Measurements from ENCODE around the gene FOXF1. TPM values are rescaled to one million over a fixed set of nuclear protein-coding genes. Genes with fewer than 3 reads are reported as not detected.
A peak's percentile ranks its signal among the peaks of the same experiment; 100 is the strongest.

FOXF1 gene
- total RNA-seq, 1 donor from 2014 or later, result not detected

GRCh38 chr16:86549893-86550190 lies 39.5 kb downstream of the FOXF1 start:
- peaks cover 14% of the 10 kb centered on the region for H3K27me3 Mint-ChIP-seq (ENCODE audit: insufficient read depth, low read depth)
- DNase-seq (ENCODE audit: low spot score), result no peak
- Histone ChIP-seq H2AFZ (replicated peaks) (no peak overlapping the region), H3K27ac (no peak overlapping the region), H3K4me2 (no peak overlapping the region), H3K4me1 (no peaks in the 10 kb centered on the region), H3K36me3 (no peaks in the 10 kb centered on the region), H3K79me2 (ENCODE audit: low read depth) (peaks cover 15% of the 10 kb centered on the region), H3K9me3 (ENCODE audit: low read depth) (no peaks in the 10 kb centered on the region), H4K20me1 (ENCODE audit: low read depth) (no peaks in the 10 kb centered on the region), H3K9ac (no peak overlapping the region), H3K27me3 (no peaks in the 10 kb centered on the region), H3F3A (ENCODE audit: low read depth) (no peaks in the 10 kb centered on the region), H3K4me3 (no peak overlapping the region)
- TF ChIP-seq EZH2 (IDR thresholded peaks at IDR 0.05), result no peak
- no peak for TF ChIP-seq EZH2phosphoT487 (IDR thresholded peaks at IDR 0.05)
- TF ChIP-seq CTCF (IDR thresholded peaks at IDR 0.05), result no peak
- peaks cover 9% of the 10 kb centered on the region for H3K4me1 Mint-ChIP-seq
- H3K36me3 Mint-ChIP-seq, result no peaks in the 10 kb centered on the region
- no peaks in the 10 kb centered on the region for H3K9me3 Mint-ChIP-seq
- no peak overlapping the region for H3K4me3 Mint-ChIP-seq
- no peak overlapping the region for H3K27ac Mint-ChIP-seq

GRCh38 chr16:86550281-86550680 lies 40.0 kb downstream of the FOXF1 start:
- H3K27me3 Mint-ChIP-seq (ENCODE audit: insufficient read depth, low read depth), result peaks cover 13% of the 10 kb centered on the region
- no peaks in the 10 kb centered on the region for H3K36me3 Mint-ChIP-seq
- no peaks in the 10 kb centered on the region for H4K20me1 ChIP-seq (ENCODE audit: low read depth)
- H3K9me3 Mint-ChIP-seq, result no peaks in the 10 kb centered on the region
- DNase-seq (ENCODE audit: low spot score), result no peak
- H3K27me3 ChIP-seq, result no peaks in the 10 kb centered on the region
- H3K4me3 ChIP-seq, result no peak overlapping the region
- H3K4me3 Mint-ChIP-seq, result no peak overlapping the region
- no peaks in the 10 kb centered on the region for H3K4me1 ChIP-seq
- H3K4me1 Mint-ChIP-seq, result peaks cover 9% of the 10 kb centered on the region
- no peak overlapping the region for H3K27ac Mint-ChIP-seq
- no peak overlapping the region for H3K4me2 ChIP-seq
- H3K27ac ChIP-seq, result no peak overlapping the region
- no peaks in the 10 kb centered on the region for H3F3A ChIP-seq (ENCODE audit: low read depth)
- no peaks in the 10 kb centered on the region for H3K9me3 ChIP-seq (ENCODE audit: low read depth)
- H3K36me3 ChIP-seq, result no peaks in the 10 kb centered on the region
- no peak for TF ChIP-seq CTCF (IDR thresholded peaks at IDR 0.05)
- TF ChIP-seq EZH2phosphoT487 (IDR thresholded peaks at IDR 0.05), result no peak
- no peak for TF ChIP-seq EZH2 (IDR thresholded peaks at IDR 0.05)
- peaks cover 15% of the 10 kb centered on the region for H3K79me2 ChIP-seq (ENCODE audit: low read depth)
- H2AFZ ChIP-seq (replicated peaks), result no peak overlapping the region
- H3K9ac ChIP-seq, result no peak overlapping the region

- Histone ChIP-seq H3K4me2 (no peak overlapping the region), H4K20me1 (ENCODE audit: low read depth) (no peaks in the 10 kb centered on the region), H3F3A (ENCODE audit: low read depth) (no peaks in the 10 kb centered on the region), H3K79me2 (ENCODE audit: low read depth) (peaks cover 15% of the 10 kb centered on the region), H3K9ac (no peak overlapping the region), H3K36me3 (no peaks in the 10 kb centered on the region), H3K27me3 (peaks cover 9% of the 10 kb centered on the region), H3K4me3 (no peak overlapping the region), H3K4me1 (no peaks in the 10 kb centered on the region), H3K9me3 (ENCODE audit: low read depth) (no peaks in the 10 kb centered on the region), H2AFZ (replicated peaks) (no peak overlapping the region), H3K27ac (no peak overlapping the region)
- peaks cover 11% of the 10 kb centered on the region for H3K27me3 Mint-ChIP-seq (ENCODE audit: insufficient read depth, low read depth)
- H3K36me3 Mint-ChIP-seq, result no peaks in the 10 kb centered on the region
- peaks cover 23% of the 10 kb centered on the region for H3K4me1 Mint-ChIP-seq
- no peaks in the 10 kb centered on the region for H3K9me3 Mint-ChIP-seq
- H3K27ac Mint-ChIP-seq, result no peak overlapping the region
- no peak for DNase-seq (ENCODE audit: low spot score)
- no peak overlapping the region for H3K4me3 Mint-ChIP-seq
- TF ChIP-seq CTCF (IDR thresholded peaks at IDR 0.05) (no peak), EZH2phosphoT487 (IDR thresholded peaks at IDR 0.05) (no peak)
Measured at GRCh38 chr16:86553356-86553755, 43.0 kb downstream of the FOXF1 start.

- Mint-ChIP-seq H3K9me3 (no peaks in the 10 kb centered on the region), H3K36me3 (no peaks in the 10 kb centered on the region), H3K27ac (no peak overlapping the region), H3K27me3 (ENCODE audit: insufficient read depth, low read depth) (peaks cover 9% of the 10 kb centered on the region), H3K4me3 (peak overlapping the region; percentile 89), H3K4me1 (peaks cover 23% of the 10 kb centered on the region)
- Histone ChIP-seq H3K27me3 (peaks cover 13% of the 10 kb centered on the region), H3K9me3 (ENCODE audit: low read depth) (no peaks in the 10 kb centered on the region), H3K4me2 (peak overlapping the region; percentile 93), H4K20me1 (ENCODE audit: low read depth) (no peaks in the 10 kb centered on the region), H2AFZ (replicated peaks) (peak overlapping the region; percentile 38), H3K27ac (peak overlapping the region; percentile 16), H3K4me3 (peak overlapping the region; percentile 73), H3K9ac (peak overlapping the region; percentile 86), H3K36me3 (no peaks in the 10 kb centered on the region), H3K79me2 (ENCODE audit: low read depth) (peaks cover 15% of the 10 kb centered on the region), H3K4me1 (no peaks in the 10 kb centered on the region), H3F3A (ENCODE audit: low read depth) (no peaks in the 10 kb centered on the region)
- peak; percentile 53 for DNase-seq (ENCODE audit: low spot score)
- TF ChIP-seq EZH2phosphoT487 (IDR thresholded peaks at IDR 0.05) (no peak), EZH2 (IDR thresholded peaks at IDR 0.05) (no peak), CTCF (IDR thresholded peaks at IDR 0.05) (no peak)
Measured at GRCh38 chr16:86554599-86554916, 44.2 kb downstream of the FOXF1 start.

Measured in neural progenitor cell (in vitro differentiated cells).